Breast epithelium (tissue), 3 donors: ENCODE measurements around the gene TRPM5.
A peak's percentile ranks its signal among the peaks of the same experiment; 100 is the strongest.

ENCODE experiments used
- CTCF ChIP-seq, 3 donors: fragments of 450-650 bp; IDR thresholded peaks; one replicate each; pipeline ENCODE4 v1.5.1; 2016 to 2017; ENCODE audit warnings: antibody characterized with exemption in 3 of 3, mild to moderate bottlenecking in 3 of 3, moderate library complexity in 3 of 3
- POLR2A ChIP-seq: fragments of 450-650 bp; IDR thresholded peaks from one replicate; pipeline ENCODE4 v1.6.1; 2016; ENCODE audit warnings: antibody characterized with exemption, mild to moderate bottlenecking, moderate library complexity
- POLR2AphosphoS5 ChIP-seq, 3 donors: sonication (generic); formaldehyde crosslinking; IDR thresholded peaks; one replicate each; pipeline ENCODE4 v1.6.1; 2017; ENCODE audit warnings: antibody characterized with exemption in 3 of 3

DNA sequence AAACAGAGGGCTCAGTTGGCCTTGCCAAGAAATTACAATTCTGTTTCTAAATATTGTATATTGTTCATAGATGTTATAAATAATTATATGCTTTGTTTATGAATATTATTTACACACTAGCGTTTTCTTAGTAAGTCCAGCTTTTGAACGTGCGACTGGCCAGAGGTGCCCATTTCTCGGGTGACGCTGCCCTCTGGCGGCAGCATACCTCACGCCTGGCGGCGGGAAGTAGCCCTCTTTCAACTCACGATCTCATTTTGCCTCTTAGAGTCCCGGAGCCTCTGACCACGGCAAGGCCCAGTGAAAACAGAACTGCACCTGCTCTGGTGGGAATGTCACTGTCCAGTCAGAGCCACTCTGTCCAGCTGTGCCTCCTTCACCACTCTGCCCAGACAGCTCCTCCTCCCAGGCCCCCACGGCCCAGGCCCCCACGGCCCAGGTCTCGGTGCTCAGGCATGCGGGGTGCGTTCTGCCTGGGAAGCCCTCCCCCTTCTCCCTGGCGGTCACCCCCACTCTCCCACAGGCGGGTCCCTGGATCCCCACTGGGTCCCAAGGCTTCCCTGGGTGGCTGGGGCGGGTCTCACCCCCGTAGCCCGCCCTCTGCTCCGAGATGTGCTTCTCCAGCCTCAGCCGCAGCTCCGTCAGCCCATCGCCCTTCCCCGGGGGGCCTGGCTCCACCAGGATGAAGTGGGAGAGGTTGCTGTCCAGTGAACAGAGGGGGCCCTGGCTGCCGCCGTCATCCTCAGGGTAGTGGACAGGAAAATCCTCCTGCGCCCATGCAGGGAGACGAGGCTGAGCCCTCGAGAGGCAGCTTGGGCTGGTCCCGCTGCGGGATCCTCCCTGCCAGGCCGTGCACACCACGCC lies 24.4 kb downstream of the TRPM5 start:
- TF ChIP-seq CTCF (IDR thresholded peaks at IDR 0.05), result peak; percentile 68 to 80 (median 78)
- TF ChIP-seq POLR2A, result no peak
- no peak for TF ChIP-seq POLR2AphosphoS5 (IDR thresholded peaks at IDR 0.05)
